GM21390 (cell line): ENCODE results near the gene PGD.
"Not testable (repeated sequence)": the region's sequence is repeated elsewhere in the genome, so short reads cannot be mapped to it uniquely, and the experiment has no call there.

Experiments used
- ATAC-seq: cut with Tn5 transposase; IDR thresholded peaks from one replicate; pipeline ENCODE4 v1.9.1; 2021; ENCODE audit not compliant: unreplicated experiment

Gene PGD

GRCh38 chr1:10398278-10398733 is 558 bp upstream of the PGD start:
- ATAC-seq: no peak

GRCh38 chr1:10399444-10399941 is 629 bp downstream of the PGD start:
- no peak for ATAC-seq

GRCh38 chr1:10400013-10400412 is 1.1 kb downstream of the PGD start:
- no peak for ATAC-seq

- ATAC-seq: no peak
Measured at GRCh38 chr1:10401281-10401680, 2.4 kb downstream of the PGD start.

- no peak for ATAC-seq
Measured at GRCh38 chr1:10402729-10403274, 3.9 kb downstream of the PGD start.

GRCh38 chr1:10407201-10407600 is 8.3 kb downstream of the PGD start:
- ATAC-seq: no peak

- ATAC-seq: no peak
Measured at GRCh38 chr1:10415211-10415930, 16.5 kb downstream of the PGD start.

GRCh38 chr1:10415967-10416366 is 17.1 kb downstream of the PGD start:
- ATAC-seq: not testable (repeated sequence)

GRCh38 chr1:10418741-10419140 is 19.9 kb downstream of the PGD start:
- not testable (repeated sequence) for ATAC-seq

- no peak for ATAC-seq
Measured at GRCh38 chr1:10419351-10419750, 20.5 kb downstream of the PGD start.

GRCh38 chr1:10421637-10422036 is 22.8 kb downstream of the PGD start:
- no peak for ATAC-seq

GRCh38 chr1:10424034-10424433 is 25.2 kb downstream of the PGD start:
- ATAC-seq: no peak

- no peak for ATAC-seq
Measured at GRCh38 chr1:10424651-10425050, 25.8 kb downstream of the PGD start.

GRCh38 chr1:10425826-10426534 is 27.1 kb downstream of the PGD start:
- not testable (repeated sequence) for ATAC-seq

GRCh38 chr1:10426535-10426848 is 27.6 kb downstream of the PGD start:
- ATAC-seq: not testable (repeated sequence)

GRCh38 chr1:10428984-10429383 is 30.1 kb downstream of the PGD start:
- no peak for ATAC-seq

- ATAC-seq: peak; percentile 4
Measured at GRCh38 chr1:10429868-10430215, 31.0 kb downstream of the PGD start.

GRCh38 chr1:10430216-10431069 is 31.6 kb downstream of the PGD start, which contains the start of gene CENPS:
TSS of gene CENPS (plus strand) at chr1:10430433. CDS start at chr1:10430518, 85 bp downstream.
- peak; percentile 74 for ATAC-seq

- ATAC-seq: no peak
Measured at GRCh38 chr1:10431070-10431730, 32.3 kb downstream of the PGD start.

GRCh38 chr1:10432910-10433700 is 34.2 kb downstream of the PGD start:
- ATAC-seq: no peak
